ENCODE measurements around the gene GOSR2.

The GOSR2 gene

GRCh38 chr17:46903762-46904672, 18.9 kb upstream of the GOSR2 start:
- Histone ChIP-seq H3K4me2 (ENCODE audit: low read depth, low read length, poor library complexity, severe bottlenecking) (no peak overlapping the region), H3K9ac (ENCODE audit: low read depth, low read length, poor library complexity, severe bottlenecking) (no peak overlapping the region), H3K4me1 (ENCODE audit: insufficient read depth, low read length, poor library complexity, severe bottlenecking) (no peaks in the 10 kb centered on the region), H3K9me3 (ENCODE audit: insufficient read depth, low read depth, low read length) (no peaks in the 10 kb centered on the region), H3F3A (ENCODE audit: low read depth) (no peaks in the 10 kb centered on the region), H3K4me3 (ENCODE audit: low read length, poor library complexity, severe bottlenecking) (no peak overlapping the region), H3K27me3 (ENCODE audit: insufficient read depth, low read length, poor library complexity, severe bottlenecking) (no peaks in the 10 kb centered on the region), H3K79me2 (ENCODE audit: insufficient read depth, low read length) (no peaks in the 10 kb centered on the region), H4K20me1 (ENCODE audit: insufficient read depth, low read length, poor library complexity, severe bottlenecking) (no peaks in the 10 kb centered on the region), H2AFZ (ENCODE audit: low read length) (no peak overlapping the region), H3K36me3 (ENCODE audit: insufficient read depth, low read length) (no peaks in the 10 kb centered on the region), H3K9me2 (replicated peaks; ENCODE audit: low read depth, low read length) (no peaks in the 10 kb centered on the region)
- TF ChIP-seq CTCF (conservative IDR thresholded peaks at IDR 0.05; ENCODE audit: low read length) = no peak
- TF ChIP-seq EZH2phosphoT487 (IDR thresholded peaks at IDR 0.05; ENCODE audit: borderline replicate concordance) = no peak

- Histone ChIP-seq H3K27me3 (ENCODE audit: insufficient read depth, low read length, poor library complexity, severe bottlenecking) (no peaks in the 10 kb centered on the region), H3K4me3 (ENCODE audit: low read length, poor library complexity, severe bottlenecking) (no peak overlapping the region), H3K9me2 (replicated peaks; ENCODE audit: low read depth, low read length) (no peaks in the 10 kb centered on the region), H3K36me3 (ENCODE audit: insufficient read depth, low read length) (no peaks in the 10 kb centered on the region), H3K9me3 (ENCODE audit: insufficient read depth, low read depth, low read length) (no peaks in the 10 kb centered on the region), H3F3A (ENCODE audit: low read depth) (no peaks in the 10 kb centered on the region), H3K79me2 (ENCODE audit: insufficient read depth, low read length) (no peaks in the 10 kb centered on the region), H3K9ac (ENCODE audit: low read depth, low read length, poor library complexity, severe bottlenecking) (no peak overlapping the region), H2AFZ (ENCODE audit: low read length) (no peak overlapping the region), H3K4me2 (ENCODE audit: low read depth, low read length, poor library complexity, severe bottlenecking) (no peak overlapping the region), H4K20me1 (ENCODE audit: insufficient read depth, low read length, poor library complexity, severe bottlenecking) (no peaks in the 10 kb centered on the region), H3K4me1 (ENCODE audit: insufficient read depth, low read length, poor library complexity, severe bottlenecking) (no peaks in the 10 kb centered on the region)
- no peak for TF ChIP-seq EZH2phosphoT487 (IDR thresholded peaks at IDR 0.05; ENCODE audit: borderline replicate concordance)
These were observed 14.8 kb upstream of the GOSR2 start for GRCh38 chr17:46908068-46908737.

GRCh38 chr17:46910179-46910927, 12.6 kb upstream of the GOSR2 start:
- TF ChIP-seq EZH2phosphoT487 (IDR thresholded peaks at IDR 0.05; ENCODE audit: borderline replicate concordance) = no peak
- no peak overlapping the region for H3K9ac ChIP-seq (ENCODE audit: low read depth, low read length, poor library complexity, severe bottlenecking)
- no peaks in the 10 kb centered on the region for H3K9me3 ChIP-seq (ENCODE audit: insufficient read depth, low read depth, low read length)
- no peak overlapping the region for H3K4me3 ChIP-seq (ENCODE audit: low read length, poor library complexity, severe bottlenecking)
- no peaks in the 10 kb centered on the region for H3K9me2 ChIP-seq (replicated peaks; ENCODE audit: low read depth, low read length)
- H2AFZ ChIP-seq (ENCODE audit: low read length) = no peak overlapping the region
- no peaks in the 10 kb centered on the region for H4K20me1 ChIP-seq (ENCODE audit: insufficient read depth, low read length, poor library complexity, severe bottlenecking)
- no peaks in the 10 kb centered on the region for H3K36me3 ChIP-seq (ENCODE audit: insufficient read depth, low read length)
- no peaks in the 10 kb centered on the region for H3K27me3 ChIP-seq (ENCODE audit: insufficient read depth, low read length, poor library complexity, severe bottlenecking)
- H3K4me2 ChIP-seq (ENCODE audit: low read depth, low read length, poor library complexity, severe bottlenecking) = no peak overlapping the region
- H3K79me2 ChIP-seq (ENCODE audit: insufficient read depth, low read length) = no peaks in the 10 kb centered on the region
- H3K4me1 ChIP-seq (ENCODE audit: insufficient read depth, low read length, poor library complexity, severe bottlenecking) = no peaks in the 10 kb centered on the region
- no peaks in the 10 kb centered on the region for H3F3A ChIP-seq (ENCODE audit: low read depth)

GRCh38 chr17:46911311-46911710, 11.6 kb upstream of the GOSR2 start:
- no peak overlapping the region for H3K4me3 ChIP-seq (ENCODE audit: low read length, poor library complexity, severe bottlenecking)

More at GRCh38 chr17:46911311-46911710, 11.6 kb upstream of the GOSR2 start:
- Histone ChIP-seq H3F3A (ENCODE audit: low read depth) (no peaks in the 10 kb centered on the region), H2AFZ (ENCODE audit: low read length) (no peak overlapping the region), H3K27me3 (ENCODE audit: insufficient read depth, low read length, poor library complexity, severe bottlenecking) (no peaks in the 10 kb centered on the region), H4K20me1 (ENCODE audit: insufficient read depth, low read length, poor library complexity, severe bottlenecking) (no peaks in the 10 kb centered on the region), H3K9me2 (replicated peaks; ENCODE audit: low read depth, low read length) (no peaks in the 10 kb centered on the region), H3K36me3 (ENCODE audit: insufficient read depth, low read length) (no peaks in the 10 kb centered on the region), H3K4me2 (ENCODE audit: low read depth, low read length, poor library complexity, severe bottlenecking) (no peak overlapping the region), H3K9ac (ENCODE audit: low read depth, low read length, poor library complexity, severe bottlenecking) (no peak overlapping the region), H3K4me1 (ENCODE audit: insufficient read depth, low read length, poor library complexity, severe bottlenecking) (no peaks in the 10 kb centered on the region), H3K9me3 (ENCODE audit: insufficient read depth, low read depth, low read length) (no peaks in the 10 kb centered on the region), H3K79me2 (ENCODE audit: insufficient read depth, low read length) (no peaks in the 10 kb centered on the region)
- TF ChIP-seq EZH2phosphoT487 (IDR thresholded peaks at IDR 0.05; ENCODE audit: borderline replicate concordance) (no peak), CTCF (conservative IDR thresholded peaks at IDR 0.05; ENCODE audit: low read length) (no peak)
